Left ventricle myocardium inferior (tissue), 1 donor: ENCODE measurements around the gene ZNF423. TPM values are rescaled to one million over a fixed set of nuclear protein-coding genes. Genes with fewer than 3 reads are reported as not detected.

Experiments used
- DNase-seq: peaks from one replicate; pipeline ENCODE4 v3.0.0-alpha.2; 2020
- H3K27ac ChIP-seq: fragments of 200-600 bp; replicated peaks from 2 replicates; pipeline ENCODE4 v1.8.0; 2021
- H3K27me3 ChIP-seq: fragments of 200-600 bp; 2 replicates; pipeline ENCODE4 v1.8.0; 2021; ENCODE audit warnings: low read depth
- H3K36me3 ChIP-seq: fragments of 200-600 bp; 2 replicates; pipeline ENCODE4 v1.8.0; 2021
- H3K4me1 ChIP-seq: fragments of 200-600 bp; 2 replicates; pipeline ENCODE4 v1.8.0; 2021
- H3K4me3 ChIP-seq: fragments of 200-600 bp; 2 replicates; pipeline ENCODE4 v1.8.0; 2021; ENCODE audit warnings: mild to moderate bottlenecking, moderate library complexity
- H3K9me3 ChIP-seq: fragments of 200-600 bp; replicated peaks from 2 replicates; pipeline ENCODE4 v1.8.0; 2021
- CTCF ChIP-seq: fragments of 200-600 bp; IDR thresholded peaks from 2 replicates; pipeline ENCODE4 v1.8.0; 2021; ENCODE audit warnings: antibody characterized with exemption, mild to moderate bottlenecking, borderline replicate concordance
- intact Hi-C: fragments of 100-400 bp; cut with micrococcal nuclease; formaldehyde crosslinking; loops from one replicate; pipeline ENCODE4 v1.11.0; 2022
- total RNA-seq: library from RNA; stranded (reverse); fragmentation: NEBNext Ultra II Directional; extraction: Animal tissue kit (Norgen Biotek cat#: 25700); gene quantifications from one replicate; pipeline ENCODE4 v1.2.1, GENCODE V29; 2021
- donor health status: DM: no; HTN: yes; CAD: no; lungs with severe emphysema.

ZNF423 gene
- total RNA-seq, 1 donor from 2014 or later, result 8.6 TPM

DNA sequence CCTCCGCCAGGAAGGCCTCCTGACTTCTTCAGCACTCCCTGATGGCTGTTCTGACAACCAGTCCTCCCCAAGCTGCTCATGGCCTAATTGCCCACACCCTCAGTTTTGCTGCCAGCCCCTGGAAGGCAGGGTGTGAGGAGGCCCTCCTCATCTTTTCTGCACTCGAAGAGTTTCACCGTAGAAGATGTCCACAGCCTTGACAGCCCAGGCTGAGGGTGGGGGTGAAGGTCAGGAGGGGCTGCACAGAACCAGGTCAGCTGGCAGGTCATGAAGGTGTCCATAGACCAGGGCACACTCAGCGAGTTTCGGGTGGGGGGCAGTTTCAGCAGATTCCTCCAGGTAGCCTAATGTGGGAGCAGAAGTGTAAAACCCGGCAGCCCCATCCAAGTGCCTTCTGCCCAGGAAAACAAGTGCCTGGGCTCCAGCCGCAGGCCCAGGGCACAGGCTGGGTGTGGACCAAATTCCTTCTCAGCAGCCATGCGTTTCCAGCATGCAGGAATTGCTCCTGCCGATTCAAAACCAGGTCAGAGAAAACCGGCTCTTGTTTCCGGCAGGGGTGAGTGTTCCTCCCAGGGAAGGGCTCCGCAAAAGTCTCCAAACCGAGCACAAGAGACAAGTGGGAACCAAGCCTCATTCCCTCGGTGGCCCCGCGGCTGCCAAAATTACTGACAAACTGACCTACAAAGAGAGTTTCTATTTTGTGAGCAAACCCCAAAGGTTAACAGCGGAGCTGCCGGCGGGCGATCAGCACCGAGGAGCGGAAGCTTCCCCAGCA, 253.5 kb downstream of the ZNF423 start:
- DNase-seq, result no peak
- Histone ChIP-seq H3K36me3 (no peaks in the 10 kb centered on the region), H3K4me1 (no peaks in the 10 kb centered on the region), H3K4me3 (no peak overlapping the region), H3K9me3 (no peaks in the 10 kb centered on the region), H3K27me3 (peaks cover 10% of the 10 kb centered on the region), H3K27ac (no peak overlapping the region)
- no peak for TF ChIP-seq CTCF
- intact Hi-C loops, result no loop called here

DNA sequence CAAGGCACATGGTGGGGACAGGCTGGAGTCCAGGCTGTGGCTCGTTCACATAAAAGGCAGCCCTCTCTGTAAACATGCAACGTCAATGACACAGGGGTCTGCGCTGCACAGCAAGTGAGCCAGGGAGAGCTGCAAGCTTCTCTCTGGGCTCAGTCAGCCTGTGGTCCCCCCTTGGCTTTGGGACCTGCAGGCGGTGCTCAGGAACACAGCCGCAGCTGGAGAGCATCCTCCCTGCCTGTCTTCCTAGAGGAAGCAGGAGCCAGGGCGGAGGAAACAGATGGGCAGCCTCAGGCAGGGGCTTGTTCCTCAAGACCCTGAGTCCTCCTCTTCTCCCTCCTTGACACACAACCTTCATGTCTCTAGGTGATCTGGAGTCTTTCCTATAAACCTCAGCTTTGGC, 254.3 kb downstream of the ZNF423 start:
- intact Hi-C loops, result no loop called here
- TF ChIP-seq CTCF, result no peak
- Histone ChIP-seq H3K4me3 (no peak overlapping the region), H3K9me3 (no peaks in the 10 kb centered on the region), H3K4me1 (peaks cover 6% of the 10 kb centered on the region), H3K27me3 (peaks cover 12% of the 10 kb centered on the region), H3K27ac (no peak overlapping the region), H3K36me3 (no peaks in the 10 kb centered on the region)
- no peak for DNase-seq

DNA sequence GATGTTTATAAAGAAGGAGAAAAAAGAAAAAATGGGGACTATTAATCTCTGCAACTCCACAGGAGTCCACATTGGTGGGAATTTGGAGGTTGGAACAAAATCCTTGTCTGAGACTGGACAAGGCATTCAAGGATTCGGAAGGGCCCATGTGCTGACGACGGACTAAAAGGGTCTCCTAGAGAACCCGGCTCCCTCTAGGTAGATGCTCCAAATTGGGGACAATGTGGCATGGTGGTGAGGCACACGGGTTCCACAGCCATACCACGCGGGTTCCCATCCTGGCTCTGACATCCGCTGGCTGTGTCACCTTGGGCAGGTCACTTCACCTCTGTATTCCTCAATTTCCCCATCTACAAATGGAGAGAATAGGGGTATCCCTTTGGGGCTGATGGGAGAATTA, 254.9 kb downstream of the ZNF423 start:
- intact Hi-C loops, result no loop called here
- peaks cover 14% of the 10 kb centered on the region for H3K27me3 ChIP-seq
- H3K4me1 ChIP-seq, result peaks cover 9% of the 10 kb centered on the region
- H3K36me3 ChIP-seq, result no peaks in the 10 kb centered on the region
- TF ChIP-seq CTCF, result no peak
- no peaks in the 10 kb centered on the region for H3K9me3 ChIP-seq
- DNase-seq, result no peak
- H3K27ac ChIP-seq, result no peak overlapping the region
- H3K4me3 ChIP-seq, result no peak overlapping the region

DNA sequence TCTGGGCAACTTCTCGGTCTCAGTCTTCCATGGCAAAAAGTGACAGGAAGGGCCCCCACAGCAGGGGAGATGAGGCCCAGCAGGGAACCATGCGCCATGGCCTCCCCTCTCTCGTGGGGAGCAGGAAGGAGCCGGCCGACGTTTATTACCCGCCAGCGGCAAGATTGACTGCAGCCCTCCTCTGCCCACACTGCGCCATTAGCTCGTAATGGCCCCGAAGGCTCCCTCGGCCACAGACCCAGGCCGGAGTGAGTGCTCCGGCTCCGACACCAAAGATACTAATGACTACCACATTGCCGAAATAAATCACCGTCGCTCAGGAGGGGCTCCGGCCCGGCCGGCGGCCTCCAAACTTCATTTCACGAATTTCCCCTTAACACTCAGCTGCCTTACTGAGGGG, 255.4 kb downstream of the ZNF423 start:
- Histone ChIP-seq H3K27ac (no peak overlapping the region), H3K4me1 (peaks cover 11% of the 10 kb centered on the region), H3K4me3 (no peak overlapping the region), H3K36me3 (no peaks in the 10 kb centered on the region), H3K9me3 (no peaks in the 10 kb centered on the region), H3K27me3 (peaks cover 14% of the 10 kb centered on the region)
- intact Hi-C loops, result no loop called here
- no peak for DNase-seq
- TF ChIP-seq CTCF, result no peak

- no peak overlapping the region for H3K4me3 ChIP-seq
- H3K27ac ChIP-seq, result no peak overlapping the region
- intact Hi-C loops, result loop anchor here (10.0 kb wide), 1 partner anchor 95 kb away; no protein-coding TSS in a partner anchor
- peaks cover 19% of the 10 kb centered on the region for H3K4me1 ChIP-seq
- H3K36me3 ChIP-seq, result no peaks in the 10 kb centered on the region
- no peaks in the 10 kb centered on the region for H3K9me3 ChIP-seq
- DNase-seq, result no peak
- TF ChIP-seq CTCF, result no peak
- H3K27me3 ChIP-seq, result peaks cover 14% of the 10 kb centered on the region
Observed at GRCh38 chr16:49599704-49600103, 256.2 kb downstream of the ZNF423 start.
